ENCODE data around the gene SHLD1. TPM values are rescaled to one million over a fixed set of nuclear protein-coding genes. Genes with fewer than 3 reads are reported as not detected.

SHLD1 gene
- total RNA-seq, 1 experiment from 2014 or later, result 2.4 TPM

DNA sequence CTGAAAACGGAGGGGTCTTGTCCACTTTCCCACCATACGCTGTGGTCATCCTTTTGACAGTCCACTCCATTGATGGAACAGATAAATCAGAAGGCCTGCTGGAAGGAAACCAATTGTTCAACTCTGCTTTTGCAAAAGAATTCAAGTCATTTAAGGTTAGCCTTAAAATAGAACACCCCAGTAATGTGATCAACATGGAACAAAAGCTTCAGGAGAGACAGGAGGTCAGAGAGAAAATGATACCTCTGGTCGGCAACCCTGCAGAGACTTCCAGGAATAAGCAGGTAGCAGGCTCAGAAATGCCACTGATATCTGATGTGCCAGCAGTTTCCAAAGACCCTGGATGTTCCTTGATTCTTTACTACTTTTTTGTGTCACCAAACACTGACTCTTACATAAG is 39.6 kb upstream of the SHLD1 start:
- no peak overlapping the region for H3K4me3 ChIP-seq (replicated peaks in 1 of 2; ENCODE audit: low read depth in 1 of 2, low read length in 2 of 2)
- intact Hi-C loops (cut with micrococcal nuclease), result no loop called here
- no peak overlapping the region for H2AFZ ChIP-seq (ENCODE audit: low read depth, low read length, poor library complexity, severe bottlenecking)
- H3K36me3 ChIP-seq (ENCODE audit: control insufficient read depth in 1 of 2, insufficient read depth in 2 of 2, low read length in 2 of 2), result no peaks in the 10 kb centered on the region
- ChIA-PET CTCF (no interaction called here), POLR2A (no interaction called here), RAD21 (ENCODE audit: low non-redundant PET in 1 of 2, low total read pairs in 2 of 2, uncharacterized antibody in 2 of 2, unreplicated experiment in 2 of 2) (no interaction called here)
- no peaks in the 10 kb centered on the region for H3K9me3 ChIP-seq (ENCODE audit: control insufficient read depth in 1 of 2, insufficient read depth in 1 of 2, low read depth in 1 of 2, low read length in 2 of 2)
- no TSS peak for BruUV-seq (replicated peaks)
- H3K9ac ChIP-seq (ENCODE audit: low read length), result no peak overlapping the region
- DNase-seq (ENCODE audit: low read depth, low spot score), result no peak
- TF ChIP-seq ZNF274 (IDR thresholded peaks at IDR 0.05; ENCODE audit: low read depth, low read length), result no peak
- no peak for TF ChIP-seq SRF (IDR thresholded peaks at IDR 0.05; ENCODE audit: low read depth)
- TF ChIP-seq EZH2phosphoT487 (IDR thresholded peaks at IDR 0.05; ENCODE audit: borderline replicate concordance), result no peak
- no peak for TF ChIP-seq POLR2A (IDR thresholded peaks at IDR 0.05; ENCODE audit: borderline replicate concordance, extremely low read depth, insufficient read depth, insufficient read length)
- no peak for TF ChIP-seq CEBPB (IDR thresholded peaks at IDR 0.05; ENCODE audit: low read depth)
- no peak for TF ChIP-seq POLR2AphosphoS5 (IDR thresholded peaks at IDR 0.05; ENCODE audit: low read depth, low read length)
- TF ChIP-seq JUND (IDR thresholded peaks at IDR 0.05), result no peak
- no peak for TF ChIP-seq FOSL1 (IDR thresholded peaks at IDR 0.05; ENCODE audit: low read depth)
- no peak for TF ChIP-seq SP1 (IDR thresholded peaks at IDR 0.05; ENCODE audit: low read depth)
- TF ChIP-seq EGR1 (IDR thresholded peaks at IDR 0.05; ENCODE audit: low read depth), result no peak
- TF ChIP-seq MAX (IDR thresholded peaks at IDR 0.05), result no peak
- TF ChIP-seq SIN3A (IDR thresholded peaks at IDR 0.05; ENCODE audit: low read depth), result no peak
- TF ChIP-seq, protein P1, sequence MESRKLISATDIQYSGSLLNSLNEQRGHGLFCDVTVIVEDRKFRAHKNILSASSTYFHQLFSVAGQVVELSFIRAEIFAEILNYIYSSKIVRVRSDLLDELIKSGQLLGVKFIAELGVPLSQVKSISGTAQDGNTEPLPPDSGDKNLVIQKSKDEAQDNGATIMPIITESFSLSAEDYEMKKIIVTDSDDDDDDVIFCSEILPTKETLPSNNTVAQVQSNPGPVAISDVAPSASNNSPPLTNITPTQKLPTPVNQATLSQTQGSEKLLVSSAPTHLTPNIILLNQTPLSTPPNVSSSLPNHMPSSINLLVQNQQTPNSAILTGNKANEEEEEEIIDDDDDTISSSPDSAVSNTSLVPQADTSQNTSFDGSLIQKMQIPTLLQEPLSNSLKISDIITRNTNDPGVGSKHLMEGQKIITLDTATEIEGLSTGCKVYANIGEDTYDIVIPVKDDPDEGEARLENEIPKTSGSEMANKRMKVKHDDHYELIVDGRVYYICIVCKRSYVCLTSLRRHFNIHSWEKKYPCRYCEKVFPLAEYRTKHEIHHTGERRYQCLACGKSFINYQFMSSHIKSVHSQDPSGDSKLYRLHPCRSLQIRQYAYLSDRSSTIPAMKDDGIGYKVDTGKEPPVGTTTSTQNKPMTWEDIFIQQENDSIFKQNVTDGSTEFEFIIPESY (IDR thresholded peaks at IDR 0.05; ENCODE audit: extremely low read depth, insufficient replicate concordance, low read length), result no peak
- no peak for TF ChIP-seq EZH2 (IDR thresholded peaks at IDR 0.05)
- TF ChIP-seq ELF1 (IDR thresholded peaks at IDR 0.05; ENCODE audit: borderline replicate concordance, low read depth), result no peak
- no peaks in the 10 kb centered on the region for H4K20me1 ChIP-seq (ENCODE audit: insufficient read depth)
- H3K27me3 ChIP-seq (ENCODE audit: insufficient read depth, low read length), result no peaks in the 10 kb centered on the region
- H3K4me2 ChIP-seq (ENCODE audit: low read length), result no peak overlapping the region
- ATAC-seq, result no peak
- no peaks in the 10 kb centered on the region for H3K4me1 ChIP-seq (ENCODE audit: control insufficient read depth in 1 of 2, insufficient read depth in 2 of 2, low read length in 2 of 2)
- H3K27ac ChIP-seq (ENCODE audit: low read depth, low read length), result no peak overlapping the region
- no peaks in the 10 kb centered on the region for H3K79me2 ChIP-seq (ENCODE audit: insufficient read depth, low read length)
- no peaks in the 10 kb centered on the region for H3K9me2 ChIP-seq (ENCODE audit: insufficient read depth)

All from HCT116 (cell line).